Mucosa of rectum (tissue), 2 donors: ENCODE measurements around the gene OGFRL1.

Experiments
- H3K27ac ChIP-seq, 2 donors: one replicate each; pipeline ENCODE4 v1.7.0; 2013; ENCODE audit warnings: inconsistent platforms in 2 of 2, low read depth in 2 of 2, low read length in 2 of 2
- H3K27me3 ChIP-seq, 2 donors: one replicate each; pipeline ENCODE4 v1.7.0; 2013; ENCODE audit warnings: low read length in 2 of 2; ENCODE audit not compliant: control insufficient read depth in 2 of 2, insufficient read depth in 2 of 2
- H3K36me3 ChIP-seq, 2 donors: one replicate each; pipeline ENCODE4 v1.7.0; 2013; ENCODE audit warnings: low read length in 2 of 2; ENCODE audit not compliant: control insufficient read depth in 2 of 2, insufficient read depth in 2 of 2
- H3K4me1 ChIP-seq, 2 donors: one replicate each; pipeline ENCODE4 v1.7.0; 2013; ENCODE audit warnings: low read length in 2 of 2, mild to moderate bottlenecking in 1 of 2; ENCODE audit not compliant: control insufficient read depth in 2 of 2, insufficient read depth in 2 of 2
- H3K4me3 ChIP-seq, 2 donors: one replicate each; pipeline ENCODE4 v1.7.0; 2013; ENCODE audit warnings: low read length in 2 of 2
- H3K9ac ChIP-seq, 2 donors: one replicate each; pipeline ENCODE4 v1.7.0; 2013; ENCODE audit warnings: low read length in 2 of 2, low read depth in 1 of 2, mild to moderate bottlenecking in 1 of 2
- H3K9me3 ChIP-seq, 2 donors: one replicate each; pipeline ENCODE4 v1.7.0; 2013; ENCODE audit warnings: low read length in 2 of 2; ENCODE audit not compliant: control insufficient read depth in 2 of 2
- donor health status: healthy.
- donor health status: Normal muscosa, but diverticular disease.

OGFRL1 gene

GRCh38 chr6:71300561-71301168 is 12.1 kb downstream of the OGFRL1 start:
- H3K36me3 ChIP-seq: no peaks in the 10 kb centered on the region
- H3K27me3 ChIP-seq: no peaks in the 10 kb centered on the region
- no peak overlapping the region for H3K9ac ChIP-seq
- no peak overlapping the region for H3K27ac ChIP-seq
- no peaks in the 10 kb centered on the region for H3K4me1 ChIP-seq
- no peaks in the 10 kb centered on the region for H3K9me3 ChIP-seq
- no peak overlapping the region for H3K4me3 ChIP-seq

- Histone ChIP-seq H3K4me1 (no peaks in the 10 kb centered on the region), H3K9me3 (no peaks in the 10 kb centered on the region), H3K27me3 (no peaks in the 10 kb centered on the region), H3K9ac (no peak overlapping the region), H3K36me3 (no peaks in the 10 kb centered on the region), H3K27ac (no peak overlapping the region), H3K4me3 (no peak overlapping the region)
Observed at GRCh38 chr6:71301546-71301945, 12.9 kb downstream of the OGFRL1 start.

- H3K9ac ChIP-seq: no peak overlapping the region
- no peak overlapping the region for H3K27ac ChIP-seq
- no peaks in the 10 kb centered on the region for H3K27me3 ChIP-seq
- no peaks in the 10 kb centered on the region for H3K9me3 ChIP-seq
- H3K4me1 ChIP-seq: no peaks in the 10 kb centered on the region
- H3K36me3 ChIP-seq: no peaks in the 10 kb centered on the region
- no peak overlapping the region for H3K4me3 ChIP-seq
Observed at GRCh38 chr6:71309656-71310055, 21.0 kb downstream of the OGFRL1 start.

GRCh38 chr6:71310261-71310660 is 21.6 kb downstream of the OGFRL1 start:
- Histone ChIP-seq H3K4me3 (no peak overlapping the region), H3K36me3 (no peaks in the 10 kb centered on the region), H3K27me3 (no peaks in the 10 kb centered on the region), H3K9ac (no peak overlapping the region), H3K27ac (no peak overlapping the region), H3K9me3 (no peaks in the 10 kb centered on the region), H3K4me1 (no peaks in the 10 kb centered on the region)

- H3K9me3 ChIP-seq: no peaks in the 10 kb centered on the region
- H3K36me3 ChIP-seq: no peaks in the 10 kb centered on the region
- no peaks in the 10 kb centered on the region for H3K27me3 ChIP-seq
- H3K4me1 ChIP-seq: no peaks in the 10 kb centered on the region
- H3K9ac ChIP-seq: no peak overlapping the region
- H3K27ac ChIP-seq: no peak overlapping the region
- H3K4me3 ChIP-seq: no peak overlapping the region
Observed at GRCh38 chr6:71312089-71312488, 23.5 kb downstream of the OGFRL1 start.

- Histone ChIP-seq H3K4me3 (no peak overlapping the region), H3K4me1 (no peaks in the 10 kb centered on the region), H3K27me3 (no peaks in the 10 kb centered on the region), H3K9me3 (no peaks in the 10 kb centered on the region), H3K36me3 (no peaks in the 10 kb centered on the region), H3K9ac (no peak overlapping the region), H3K27ac (no peak overlapping the region)
Observed at GRCh38 chr6:71317441-71317840, 28.8 kb downstream of the OGFRL1 start.

- no peaks in the 10 kb centered on the region for H3K9me3 ChIP-seq
- H3K9ac ChIP-seq: no peak overlapping the region
- no peak overlapping the region for H3K27ac ChIP-seq
- H3K27me3 ChIP-seq: no peaks in the 10 kb centered on the region
- no peak overlapping the region for H3K4me3 ChIP-seq
- no peaks in the 10 kb centered on the region for H3K4me1 ChIP-seq
- H3K36me3 ChIP-seq: no peaks in the 10 kb centered on the region
Observed at GRCh38 chr6:71320041-71320440, 31.4 kb downstream of the OGFRL1 start.

- H3K9me3 ChIP-seq: no peaks in the 10 kb centered on the region
- H3K27ac ChIP-seq: no peak overlapping the region
- H3K27me3 ChIP-seq: no peaks in the 10 kb centered on the region
- no peak overlapping the region for H3K9ac ChIP-seq
- no peak overlapping the region for H3K4me3 ChIP-seq
- H3K4me1 ChIP-seq: no peaks in the 10 kb centered on the region
- no peaks in the 10 kb centered on the region for H3K36me3 ChIP-seq
Observed at GRCh38 chr6:71321314-71321713, 32.7 kb downstream of the OGFRL1 start.

- Histone ChIP-seq H3K27me3 (no peaks in the 10 kb centered on the region), H3K9me3 (no peaks in the 10 kb centered on the region), H3K27ac (no peak overlapping the region), H3K36me3 (no peaks in the 10 kb centered on the region), H3K9ac (no peak overlapping the region), H3K4me1 (no peaks in the 10 kb centered on the region), H3K4me3 (no peak overlapping the region)
Observed at GRCh38 chr6:71324194-71324785, 35.7 kb downstream of the OGFRL1 start.

GRCh38 chr6:71326611-71327010 is 38.0 kb downstream of the OGFRL1 start:
- no peak overlapping the region for H3K27ac ChIP-seq
- no peak overlapping the region for H3K9ac ChIP-seq
- no peaks in the 10 kb centered on the region for H3K36me3 ChIP-seq
- H3K4me3 ChIP-seq: no peak overlapping the region
- H3K27me3 ChIP-seq: no peaks in the 10 kb centered on the region
- H3K9me3 ChIP-seq: no peaks in the 10 kb centered on the region
- H3K4me1 ChIP-seq: no peaks in the 10 kb centered on the region
